Suppressor macrophage treated with lipopolysaccharide for 4 hours (primary cell): ENCODE measurements around the gene UNC79.
"Not testable (repeated sequence)": the region's sequence is repeated elsewhere in the genome, so short reads cannot be mapped to it uniquely, and the experiment has no call there.

ENCODE experiments used
- DNase-seq: peaks from one replicate; pipeline ENCODE4 v3.0.0-alpha.2; 2020

UNC79 gene

GRCh38 chr14:93430315-93431035, at the start of gene UNC79:
Gene UNC79 (plus strand): TSS chr14:93430939. CDS start chr14:93431030, 91 bp downstream.
- peak; percentile 3 for DNase-seq

- DNase-seq = no peak
These were observed 49.1 kb upstream of the UNC79 start for GRCh38 chr14:93381644-93382043.

- DNase-seq = not testable (repeated sequence)
These were observed 46.5 kb upstream of the UNC79 start for GRCh38 chr14:93384256-93384655.

- peak; percentile 78 for DNase-seq
These were observed 35.5 kb upstream of the UNC79 start for GRCh38 chr14:93395231-93395630.

GRCh38 chr14:93396456-93396855, 34.3 kb upstream of the UNC79 start:
- no peak for DNase-seq

GRCh38 chr14:93398491-93398890, 32.2 kb upstream of the UNC79 start:
- DNase-seq = peak; percentile 51

- DNase-seq = no peak
These were observed 27.8 kb upstream of the UNC79 start for GRCh38 chr14:93402951-93403350.

- DNase-seq = no peak
These were observed 20.7 kb upstream of the UNC79 start for GRCh38 chr14:93410021-93410420.

GRCh38 chr14:93410893-93411292, 19.8 kb upstream of the UNC79 start:
- DNase-seq = no peak

- peak; percentile 23 for DNase-seq
These were observed 5.6 kb upstream of the UNC79 start for GRCh38 chr14:93425136-93425535.

- no peak for DNase-seq
These were observed 4.0 kb upstream of the UNC79 start for GRCh38 chr14:93426750-93427149.

- peak; percentile 10 for DNase-seq
These were observed 414 bp downstream of the UNC79 start for GRCh38 chr14:93431036-93431670.

GRCh38 chr14:93454224-93454623, 23.5 kb downstream of the UNC79 start:
- DNase-seq = no peak

GRCh38 chr14:93456356-93456755, 25.6 kb downstream of the UNC79 start:
- no peak for DNase-seq

GRCh38 chr14:93458234-93458633, 27.5 kb downstream of the UNC79 start:
- DNase-seq = no peak

- DNase-seq = no peak
These were observed 31.7 kb downstream of the UNC79 start for GRCh38 chr14:93462479-93462878.

- no peak for DNase-seq
These were observed 33.5 kb downstream of the UNC79 start for GRCh38 chr14:93464271-93464670.

GRCh38 chr14:93475471-93475870, 44.7 kb downstream of the UNC79 start:
- DNase-seq = no peak

- no peak for DNase-seq
These were observed 45.6 kb downstream of the UNC79 start for GRCh38 chr14:93476305-93476704.

- not testable (repeated sequence) for DNase-seq
These were observed 48.3 kb downstream of the UNC79 start for GRCh38 chr14:93479074-93479473.

GRCh38 chr14:93480867-93481266, 50.1 kb downstream of the UNC79 start:
- DNase-seq = no peak

- DNase-seq = no peak
These were observed 51.0 kb downstream of the UNC79 start for GRCh38 chr14:93481758-93482157.

GRCh38 chr14:93490001-93490400, 59.3 kb downstream of the UNC79 start:
- no peak for DNase-seq

- DNase-seq = peak; percentile 52
These were observed 62.3 kb downstream of the UNC79 start for GRCh38 chr14:93493054-93493453.

GRCh38 chr14:93493622-93494021, 62.9 kb downstream of the UNC79 start:
- peak; percentile 42 for DNase-seq
